GM21528 (cell line): ENCODE results near the gene CLSTN2.

Experiments used
- ATAC-seq: cut with Tn5 transposase; IDR thresholded peaks from one replicate; pipeline ENCODE4 v1.9.1; 2021; ENCODE audit warnings: mild to moderate bottlenecking, moderate library complexity; ENCODE audit not compliant: unreplicated experiment, low FRiP score

The CLSTN2 gene

GRCh38 chr3:140510303-140510861 lies 575.4 kb downstream of the CLSTN2 start:
- ATAC-seq = no peak

DNA sequence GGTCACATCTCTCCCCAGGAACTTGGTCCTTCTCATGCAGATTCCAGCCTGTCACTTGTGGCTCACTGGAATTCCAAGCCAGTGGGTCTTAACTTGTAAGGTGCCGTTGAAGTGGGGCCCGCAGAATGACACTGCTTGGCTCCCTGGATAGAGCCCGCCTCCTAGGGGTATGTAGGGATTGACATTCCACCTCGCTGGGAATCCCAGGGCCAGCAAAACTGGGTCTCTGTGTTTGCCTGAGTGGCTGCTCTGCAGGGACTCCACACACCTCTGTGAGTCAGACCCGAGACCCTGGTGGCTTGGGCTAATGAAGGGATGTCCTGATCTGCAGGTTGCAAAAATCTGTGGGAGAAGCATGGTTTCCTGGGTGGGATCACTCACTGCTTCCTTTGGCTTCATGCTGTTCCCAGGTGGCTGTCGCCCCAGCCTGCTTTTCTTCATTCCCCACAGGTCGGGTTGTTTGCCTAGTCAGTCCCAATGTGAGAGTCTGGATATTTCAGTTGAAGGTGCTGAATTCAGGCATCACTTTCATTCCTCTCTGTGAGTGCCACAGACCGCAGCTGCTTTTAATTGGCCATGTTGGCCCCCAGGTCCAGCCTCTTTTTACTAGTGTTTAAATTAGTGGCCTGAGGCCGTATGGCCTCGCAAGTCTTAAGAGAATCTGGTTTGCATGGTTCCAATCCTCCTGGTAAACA lies 586.9 kb downstream of the CLSTN2 start:
- no peak for ATAC-seq

DNA sequence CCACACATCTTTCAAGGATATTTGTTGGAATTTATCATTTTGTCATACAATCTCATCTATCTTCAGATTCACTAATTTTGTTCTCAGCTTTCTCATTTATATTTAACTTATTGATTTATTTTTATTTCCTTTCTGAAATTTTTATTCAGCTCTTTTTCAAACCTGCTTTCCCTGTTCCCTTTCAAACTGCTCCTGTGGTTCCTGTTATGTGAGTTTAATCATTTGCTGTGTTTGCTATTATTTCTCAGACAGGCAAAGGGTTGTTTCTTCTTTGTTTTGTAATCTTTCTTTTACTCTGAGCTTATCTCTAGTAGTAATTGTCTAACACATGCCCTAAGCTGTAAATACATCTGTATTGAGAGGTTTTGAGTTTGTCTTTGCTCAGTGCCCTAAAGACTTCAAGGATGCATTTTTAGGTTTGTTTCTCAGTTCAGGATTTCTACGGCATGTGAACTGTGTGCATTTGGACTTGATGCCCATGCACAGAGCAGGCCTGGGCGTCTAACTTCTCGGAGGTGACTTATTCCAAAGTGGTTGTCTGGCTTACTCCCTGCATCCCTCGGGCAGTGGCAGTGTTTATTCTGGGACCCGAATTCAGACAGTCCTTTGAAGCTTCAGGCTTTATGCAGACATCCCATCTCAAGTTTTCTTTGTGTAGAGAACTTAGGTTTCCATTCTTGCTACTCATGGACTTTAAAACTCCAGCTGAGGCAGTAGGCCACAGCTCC lies 587.8 kb downstream of the CLSTN2 start:
- ATAC-seq = no peak

GRCh38 chr3:140523600-140523999 lies 588.6 kb downstream of the CLSTN2 start:
- no peak for ATAC-seq

- ATAC-seq = no peak
Measured at GRCh38 chr3:140527156-140527555, 592.2 kb downstream of the CLSTN2 start.

DNA sequence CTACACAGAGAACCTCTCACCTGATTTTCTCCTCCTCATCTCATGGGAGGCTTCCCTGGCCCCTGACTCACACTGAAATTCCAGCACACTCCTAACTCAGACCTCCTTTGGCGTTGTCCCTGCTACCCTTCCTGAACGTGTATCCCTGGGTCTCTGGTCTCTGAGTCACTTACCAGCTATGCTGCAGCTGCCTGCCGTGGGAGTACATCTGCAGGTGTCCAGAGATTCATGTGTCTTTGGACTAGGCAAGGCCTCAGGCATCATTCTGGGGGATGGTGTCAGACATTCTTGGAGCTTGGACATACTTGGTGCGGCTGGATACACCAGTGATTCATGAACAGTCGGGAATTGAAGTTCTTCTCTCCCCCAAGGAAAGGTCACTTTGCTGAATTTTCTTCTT lies 594.1 kb downstream of the CLSTN2 start:
- ATAC-seq = no peak

- ATAC-seq = no peak
Measured at GRCh38 chr3:140529558-140529957, 594.6 kb downstream of the CLSTN2 start.

- ATAC-seq = no peak
Measured at GRCh38 chr3:140530131-140530530, 595.1 kb downstream of the CLSTN2 start.

- ATAC-seq = no peak
Measured at GRCh38 chr3:140530603-140531002, 595.6 kb downstream of the CLSTN2 start.

DNA sequence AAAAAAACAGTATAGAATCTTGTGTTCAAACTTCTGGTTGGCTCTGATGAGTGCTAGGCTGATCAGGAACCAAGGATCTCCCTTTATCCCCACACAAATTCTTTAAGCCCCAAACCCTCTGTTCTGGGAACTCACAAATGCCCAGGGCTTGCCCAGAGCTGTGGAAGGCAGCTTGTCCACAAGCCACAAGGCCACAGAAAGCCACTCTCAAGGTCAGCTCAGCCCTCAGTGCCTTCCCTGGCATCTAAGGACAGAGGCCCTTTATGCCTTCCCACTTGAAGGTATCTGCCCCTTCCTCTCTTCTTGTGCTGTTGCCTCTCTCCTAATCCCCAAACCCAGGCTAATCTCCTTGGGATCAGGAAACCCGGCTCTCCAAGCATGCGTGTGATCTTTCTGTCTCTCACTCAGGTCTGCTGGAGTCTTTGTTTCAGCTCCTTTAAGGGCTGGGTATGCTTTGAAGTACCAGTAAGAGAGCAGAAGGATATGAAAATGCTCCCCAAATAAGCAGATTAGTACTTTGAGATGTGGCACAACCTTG lies 597.9 kb downstream of the CLSTN2 start:
- no peak for ATAC-seq

GRCh38 chr3:140536926-140537726 lies 602.1 kb downstream of the CLSTN2 start:
- ATAC-seq = no peak

DNA sequence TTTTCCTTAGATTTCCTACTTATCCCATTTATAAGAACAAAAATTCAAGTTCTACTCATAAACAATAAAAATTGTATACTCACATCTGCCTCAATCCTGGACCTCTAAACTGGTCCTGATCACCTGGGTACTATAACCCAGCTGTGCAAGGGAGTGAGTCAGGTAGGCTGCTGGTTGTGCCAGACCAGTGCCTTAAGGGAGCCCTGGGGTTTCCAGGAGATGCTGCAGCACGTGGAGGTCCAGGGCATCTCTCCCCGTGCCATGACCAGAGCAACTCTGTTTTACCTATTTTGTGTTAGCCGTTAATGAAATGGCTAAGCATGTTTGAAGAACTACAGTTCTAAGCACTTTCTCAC lies 602.7 kb downstream of the CLSTN2 start:
- ATAC-seq = no peak

DNA sequence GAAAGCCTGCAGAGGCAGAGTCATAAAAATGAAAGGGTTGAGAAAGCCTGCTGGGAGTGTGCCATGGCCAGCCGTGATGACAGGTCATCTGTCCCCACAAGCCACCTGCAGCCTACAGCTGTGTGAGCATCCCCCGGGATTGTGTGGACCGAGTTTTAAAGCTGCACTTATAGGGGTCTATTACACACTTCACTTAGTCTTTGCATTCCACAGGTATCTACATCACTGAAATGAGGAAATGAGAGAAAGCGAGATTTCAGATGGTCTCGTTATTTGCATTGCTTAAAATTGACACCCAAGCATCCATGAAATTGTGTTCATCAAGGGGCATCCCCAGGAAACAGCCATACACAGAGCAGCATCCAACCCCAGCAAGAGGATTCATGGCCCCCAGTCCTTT lies 605.3 kb downstream of the CLSTN2 start:
- peak; percentile 78 for ATAC-seq

- ATAC-seq = no peak
Measured at GRCh38 chr3:140541975-140542653, 607.1 kb downstream of the CLSTN2 start.

DNA sequence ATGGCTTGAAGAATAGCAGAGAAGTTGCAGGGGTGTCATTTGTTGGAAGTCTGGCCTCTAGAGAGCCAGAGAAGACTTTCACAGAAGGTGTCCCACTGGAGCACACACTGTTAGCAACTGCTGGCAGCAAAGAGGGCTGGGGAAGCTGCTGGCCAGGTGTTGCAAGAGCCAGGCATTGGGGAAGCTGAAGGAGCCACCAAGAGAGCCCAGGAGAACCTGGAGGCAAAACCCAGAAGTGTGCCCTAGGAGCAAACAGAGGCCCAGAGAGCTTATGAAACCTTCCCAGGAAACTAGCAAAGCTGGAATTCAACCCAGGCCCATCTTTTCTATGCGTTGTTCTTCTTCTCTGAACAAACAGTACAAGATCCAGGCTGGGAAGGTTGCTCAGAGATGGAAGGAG lies 610.2 kb downstream of the CLSTN2 start:
- no peak for ATAC-seq

DNA sequence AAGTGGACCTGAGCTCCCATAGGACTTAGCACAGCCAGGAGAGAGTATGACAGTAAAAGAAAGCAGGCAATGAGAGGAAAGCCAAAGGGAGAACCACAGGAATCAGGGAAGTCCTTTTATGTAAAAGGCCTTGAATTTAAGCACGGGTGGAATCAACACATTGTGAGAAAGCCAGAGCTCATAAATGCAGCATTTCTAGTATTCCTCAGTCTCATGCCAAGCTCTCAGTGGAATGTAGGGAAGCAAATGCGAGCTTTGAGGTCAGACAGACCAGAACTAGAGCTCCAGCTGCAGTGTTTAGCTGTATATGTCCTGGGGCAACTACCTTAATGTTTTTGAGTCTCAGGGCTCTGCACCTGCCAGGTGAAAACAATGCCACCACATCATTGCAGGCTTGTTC lies 610.8 kb downstream of the CLSTN2 start:
- ATAC-seq = no peak

DNA sequence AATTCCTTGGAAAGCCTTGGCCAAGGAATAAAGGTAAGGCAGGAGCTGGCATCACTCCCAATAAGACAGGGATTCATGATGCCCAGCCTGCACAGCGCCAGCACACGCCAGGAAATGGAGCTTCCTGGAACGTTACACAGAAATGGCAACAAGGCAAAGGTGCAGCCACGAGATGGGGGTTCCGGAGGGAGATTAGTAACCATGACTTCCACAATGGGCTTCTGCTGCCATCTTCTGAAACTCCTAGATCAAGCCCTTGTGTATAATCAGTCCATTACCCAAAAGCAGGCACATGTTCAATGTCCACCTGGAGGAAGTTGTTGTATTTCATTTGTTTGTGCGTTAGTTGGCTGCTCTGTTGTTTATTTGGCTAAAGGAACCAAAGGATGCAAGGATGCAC lies 611.7 kb downstream of the CLSTN2 start:
- ATAC-seq = no peak

- no peak for ATAC-seq
Measured at GRCh38 chr3:140552403-140552802, 617.4 kb downstream of the CLSTN2 start.

DNA sequence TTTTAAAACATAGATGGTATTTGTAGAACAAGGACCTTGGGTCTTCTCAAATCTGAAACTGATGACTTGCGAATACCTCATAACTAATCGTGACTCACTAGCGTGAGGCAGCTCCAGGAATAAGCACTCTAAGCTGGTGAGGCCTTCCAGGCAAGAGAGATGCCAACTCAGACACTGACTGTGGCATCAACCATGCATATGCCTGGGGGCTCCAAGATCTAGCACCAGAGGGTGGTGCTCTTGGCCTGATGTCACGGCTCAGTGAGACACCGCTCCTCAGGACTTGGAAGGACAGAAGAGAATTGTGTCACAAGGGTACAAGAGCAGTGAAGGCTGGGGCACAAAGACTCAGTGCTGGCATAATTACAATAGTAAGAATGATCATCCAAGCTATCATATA lies 617.9 kb downstream of the CLSTN2 start:
- ATAC-seq = no peak

- no peak for ATAC-seq
Measured at GRCh38 chr3:140553591-140553990, 618.6 kb downstream of the CLSTN2 start.
